HCT116 (cell line): ENCODE results near the gene WNT7B. TPM values are rescaled to one million over a fixed set of nuclear protein-coding genes. Genes with fewer than 3 reads are reported as not detected.

Experiments
- ATAC-seq: fragments of 200-7000 bp; cut with Tn5 transposase; 2 replicates; pipeline ENCODE4 v1.9.1; 2020; ENCODE audit warnings: mild to moderate bottlenecking, moderate library complexity
- BruUV-seq: library from RNA; stranded (reverse); fragments of 400-500 nt; replicated peaks from 2 replicates; lab custom pipeline; 2021; lab: Mats Ljungman, UMichigan
- CTCF ChIA-PET: fragments of 300-600 bp; sonication (Branson Sonifier 250); formaldehyde crosslinking; loops from one replicate; lab custom pipeline; 2021; ENCODE audit warnings: antibody characterized with exemption; lab: Charles Lee
- POLR2A ChIA-PET: fragments of 300-600, 350-600 bp; sonication (Branson Sonifier 250); formaldehyde crosslinking; loops from one replicate; lab custom pipeline; 2021; ENCODE audit warnings: antibody characterized with exemption; lab: Charles Lee
- RAD21 ChIA-PET, 2 experiments: fragments of 300-600 bp; sonication (Branson Sonifier 250); formaldehyde crosslinking; loops; one replicate each; lab custom pipeline; 2023; ENCODE audit warnings: low total read pairs in 2 of 2; ENCODE audit not compliant: uncharacterized antibody in 2 of 2, unreplicated experiment in 2 of 2, low non-redundant PET in 1 of 2; lab: Charles Lee
- DNase-seq: peaks from one replicate; pipeline ENCODE4 v3.0.0-alpha.2; 2010; ENCODE audit warnings: low read depth, low spot score
- H2AFZ ChIP-seq: fragments of 200-600 bp; shearing (Covaris generic), sonication (generic); 2 replicates; pipeline ENCODE4 v1.6.1; 2017; ENCODE audit warnings: low read depth, mixed run types, mixed read lengths, antibody characterized with exemption, low read length; ENCODE audit not compliant: poor library complexity, severe bottlenecking
- H3K27ac ChIP-seq: 2 replicates; pipeline ENCODE4 v1.5.1; 2012; ENCODE audit warnings: low read depth, low read length
- H3K27me3 ChIP-seq: fragments of 200-600 bp; sonication (generic); 2 replicates; pipeline ENCODE4 v1.6.1; 2016; ENCODE audit warnings: mixed run types, low read length, mixed read lengths; ENCODE audit not compliant: insufficient read depth
- H3K36me3 ChIP-seq, 2 experiments: fragments of 200-500 bp in 1 of 2; fragments of 200-600 bp in 1 of 2; sonication (Bioruptor generic) in 1 of 2; sonication (generic) in 1 of 2; 2 replicates each; pipeline versions ENCODE4 v1.5.1 to v1.6.1; 2014 to 2016; ENCODE audit warnings: low read length in 2 of 2, inconsistent platforms in 1 of 2, mixed read lengths in 1 of 2, mixed run types in 1 of 2; ENCODE audit not compliant: insufficient read depth in 2 of 2, control insufficient read depth in 1 of 2
- H3K4me1 ChIP-seq, 2 experiments: fragments of 200-600 bp in 1 of 2; sonication (generic) in 1 of 2; 2 replicates each; pipeline versions ENCODE4 v1.5.1 to v1.6.1; 2012 to 2017; ENCODE audit warnings: low read length in 2 of 2, inconsistent platforms in 1 of 2, mild to moderate bottlenecking in 1 of 2, mixed read lengths in 1 of 2, mixed run types in 1 of 2, moderate library complexity in 1 of 2; ENCODE audit not compliant: insufficient read depth in 2 of 2, control insufficient read depth in 1 of 2
- H3K4me2 ChIP-seq: fragments of 200-600 bp; sonication (generic); 2 replicates; pipeline ENCODE4 v1.6.1; 2017; ENCODE audit warnings: mixed run types, low read length, mixed read lengths
- H3K4me3 ChIP-seq, 2 experiments: fragments of 200-600 bp in 1 of 2; sonication (generic) in 1 of 2; replicated peaks in 1 of 2; 2 replicates each; pipeline ENCODE4 v1.5.1; 2011 to 2016; ENCODE audit warnings: low read length in 2 of 2, control low read depth in 1 of 2, low read depth in 1 of 2, mild to moderate bottlenecking in 1 of 2, mixed read lengths in 1 of 2, mixed run types in 1 of 2
- H3K79me2 ChIP-seq: fragments of 200-600 bp; sonication (generic); 2 replicates; pipeline ENCODE4 v1.6.1; 2017; ENCODE audit warnings: mild to moderate bottlenecking, mixed run types, low read length, moderate library complexity, mixed read lengths; ENCODE audit not compliant: insufficient read depth
- H3K9ac ChIP-seq: fragments of 200-600 bp; sonication (generic); 2 replicates; pipeline ENCODE4 v1.6.1; 2016; ENCODE audit warnings: low read length, mixed read lengths
- H3K9me2 ChIP-seq: fragments of 200-600 bp; sonication (generic), shearing (Covaris generic); 2 replicates; pipeline ENCODE4 v1.6.1; 2017; ENCODE audit warnings: mixed run types, mild to moderate bottlenecking, moderate library complexity; ENCODE audit not compliant: insufficient read depth
- H3K9me3 ChIP-seq, 2 experiments: fragments of 200-500 bp in 1 of 2; fragments of 200-600 bp in 1 of 2; sonication (Bioruptor generic) in 1 of 2; sonication (generic) in 1 of 2; 2 replicates each; pipeline ENCODE4 v1.6.1; 2014 to 2017; ENCODE audit warnings: low read length in 2 of 2, mixed read lengths in 2 of 2, inconsistent platforms in 1 of 2, low read depth in 1 of 2, mild to moderate bottlenecking in 1 of 2, mixed run types in 1 of 2, moderate library complexity in 1 of 2; ENCODE audit not compliant: control insufficient read depth in 1 of 2, insufficient read depth in 1 of 2
- H4K20me1 ChIP-seq: fragments of 200-600 bp; sonication (generic), shearing (Covaris generic); 2 replicates; pipeline ENCODE4 v1.6.1; 2017; ENCODE audit warnings: mixed run types, mild to moderate bottlenecking, moderate library complexity; ENCODE audit not compliant: insufficient read depth
- ATF3 ChIP-seq: IDR thresholded peaks from 2 replicates; pipeline ENCODE4 v1.6.1; 2012
- CEBPB ChIP-seq: IDR thresholded peaks from 2 replicates; pipeline ENCODE4 v1.6.1; 2012; ENCODE audit warnings: low read depth
- EGR1 ChIP-seq: IDR thresholded peaks from 2 replicates; pipeline ENCODE4 v1.6.1; 2012; ENCODE audit warnings: low read depth
- ELF1 ChIP-seq: IDR thresholded peaks from 2 replicates; pipeline ENCODE4 v1.6.1; 2012; ENCODE audit warnings: low read depth, borderline replicate concordance
- EZH2 ChIP-seq: fragments of 200-600 bp; sonication (generic); IDR thresholded peaks from 2 replicates; pipeline ENCODE4 v1.6.1; 2017; ENCODE audit warnings: antibody characterized with exemption, mixed run types
- EZH2phosphoT487 ChIP-seq: fragments of 200-600 bp; IDR thresholded peaks from 2 replicates; pipeline ENCODE4 v1.6.1; 2018; ENCODE audit warnings: antibody characterized with exemption, borderline replicate concordance
- JUND ChIP-seq: IDR thresholded peaks from 2 replicates; pipeline ENCODE4 v1.6.1; 2012
- POLR2A ChIP-seq: IDR thresholded peaks from 2 replicates; pipeline ENCODE4 v1.7.0; 2011; ENCODE audit warnings: borderline replicate concordance; ENCODE audit not compliant: insufficient read depth, insufficient read length; ENCODE audit errors: extremely low read depth
- POLR2AphosphoS5 ChIP-seq: IDR thresholded peaks from 2 replicates; pipeline ENCODE4 v1.6.1; 2011; ENCODE audit warnings: mild to moderate bottlenecking, low read depth, low read length, moderate library complexity
- RAD21 ChIP-seq: IDR thresholded peaks from 2 replicates; pipeline ENCODE4 v1.6.1; 2012; ENCODE audit warnings: low read depth, mild to moderate bottlenecking
- SIN3A ChIP-seq: IDR thresholded peaks from 2 replicates; pipeline ENCODE4 v1.6.1; 2012; ENCODE audit warnings: low read depth
- SP1 ChIP-seq: IDR thresholded peaks from 2 replicates; pipeline ENCODE4 v1.6.1; 2012; ENCODE audit warnings: low read depth
- TCF7L2 ChIP-seq: IDR thresholded peaks from 2 replicates; pipeline ENCODE4 v1.7.0; 2011; ENCODE audit warnings: borderline replicate concordance, inconsistent platforms; ENCODE audit not compliant: insufficient read depth, insufficient read length; ENCODE audit errors: extremely low read depth
- YY1 ChIP-seq: IDR thresholded peaks from 2 replicates; pipeline ENCODE4 v1.6.1; 2011; ENCODE audit warnings: low read length, low read depth, moderate library complexity, mild to moderate bottlenecking; ENCODE audit not compliant: insufficient replicate concordance; ENCODE audit errors: extremely low read depth
- ZFX ChIP-seq: fragments of 450-650 bp; IDR thresholded peaks from 2 replicates; pipeline ENCODE4 v1.6.1; 2017
- ZNF274 ChIP-seq: fragments of 200-500 bp; sonication (Bioruptor generic); IDR thresholded peaks from 2 replicates; pipeline ENCODE4 v1.6.1; 2014; ENCODE audit warnings: mild to moderate bottlenecking, low read depth, low read length, inconsistent platforms
- intact Hi-C: fragments of 100-400 bp; cut with micrococcal nuclease; formaldehyde crosslinking; loops from 2 replicates; pipeline ENCODE4 v1.10.0; 2022
- total RNA-seq: library from RNA; stranded (reverse); gene quantifications from one replicate; pipeline ENCODE4 v1.2.1, GENCODE V29; 2021; ENCODE audit not compliant: unreplicated experiment
- TF ChIP-seq, protein P1 (sequence below): IDR thresholded peaks from 2 replicates; pipeline ENCODE4 v1.6.1; 2012
- TF ChIP-seq, protein P2 (sequence below): IDR thresholded peaks from 2 replicates; pipeline ENCODE4 v1.6.1; 2012; ENCODE audit warnings: low read depth
- TF ChIP-seq, protein P3 (sequence below), 3 experiments: fragments of 200-600 bp in 1 of 3; sonication (generic) in 1 of 3; IDR thresholded peaks in 2 of 3; conservative IDR thresholded peaks in 1 of 3; 2 replicates each; pipeline ENCODE4 v1.5.1; 2012 to 2017; ENCODE audit warnings: low read depth in 2 of 3, low read length in 2 of 3, antibody characterized with exemption in 1 of 3, borderline replicate concordance in 1 of 3, control low read depth in 1 of 3, mild to moderate bottlenecking in 1 of 3, mixed read lengths in 1 of 3, mixed run types in 1 of 3, moderate library complexity in 1 of 3; ENCODE audit not compliant: insufficient read depth in 1 of 3

WNT7B gene
- total RNA-seq, 1 experiment from 2014 or later: 10.5 TPM

DNA sequence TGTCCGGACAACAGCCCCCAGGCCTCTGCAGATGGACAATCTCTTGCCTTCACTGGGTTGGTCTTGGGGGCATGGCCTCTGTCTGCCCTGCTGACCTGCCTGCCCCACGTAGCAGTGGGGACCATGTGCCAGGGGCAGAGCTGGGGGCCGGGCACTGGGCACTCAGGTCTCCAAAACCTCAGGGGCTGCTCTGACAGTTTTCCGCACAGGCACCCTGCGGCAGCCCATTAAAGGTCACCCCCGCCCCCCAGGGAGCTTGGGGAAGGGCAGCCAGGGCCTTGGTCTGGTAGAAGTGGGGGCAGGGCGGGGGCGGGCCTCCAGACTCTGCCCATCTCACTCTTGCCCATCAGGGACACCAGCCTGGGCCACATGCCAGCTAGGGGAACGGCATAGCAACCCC, 49.9 kb downstream of the WNT7B start:
- ChIA-PET POLR2A (no interaction called here), RAD21 (no interaction called here)

More for the DNA sequence above, 49.9 kb downstream of the WNT7B start:
- intact Hi-C loops: no loop called here
- Histone ChIP-seq H4K20me1 (no peaks in the 10 kb centered on the region), H3K79me2 (no peaks in the 10 kb centered on the region), H3K4me3 (no peak overlapping the region), H3K27me3 (no peaks in the 10 kb centered on the region), H3K9ac (no peak overlapping the region), H3K4me1 (peaks cover 2 to 18% of the 10 kb centered on the region in 2 experiments; a peak in 3 of 4 replicates), H3K9me3 (no peaks in the 10 kb centered on the region), H3K27ac (no peak overlapping the region), H2AFZ (no peak overlapping the region), H3K36me3 (no peaks in the 10 kb centered on the region), H3K4me2 (no peak overlapping the region), H3K9me2 (no peaks in the 10 kb centered on the region)
- BruUV-seq: no TSS peak
- ATAC-seq (no peak), DNase-seq (no peak)
- TF ChIP-seq ZFX (no peak; the same call in 1 of the 2 replicates), EGR1 (no peak), JUND (no peak), EZH2 (no peak), ATF3 (no peak), POLR2A (no peak), TCF7L2 (no peak), POLR2AphosphoS5 (no peak), ZNF274 (no peak), CEBPB (no peak), SP1 (no peak), SIN3A (no peak), RAD21 (no peak), ELF1 (no peak), YY1 (no peak), EZH2phosphoT487 (no peak)
- TF ChIP-seq, protein P1, sequence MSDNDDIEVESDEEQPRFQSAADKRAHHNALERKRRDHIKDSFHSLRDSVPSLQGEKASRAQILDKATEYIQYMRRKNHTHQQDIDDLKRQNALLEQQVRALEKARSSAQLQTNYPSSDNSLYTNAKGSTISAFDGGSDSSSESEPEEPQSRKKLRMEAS: no peak
- TF ChIP-seq, protein P2, sequence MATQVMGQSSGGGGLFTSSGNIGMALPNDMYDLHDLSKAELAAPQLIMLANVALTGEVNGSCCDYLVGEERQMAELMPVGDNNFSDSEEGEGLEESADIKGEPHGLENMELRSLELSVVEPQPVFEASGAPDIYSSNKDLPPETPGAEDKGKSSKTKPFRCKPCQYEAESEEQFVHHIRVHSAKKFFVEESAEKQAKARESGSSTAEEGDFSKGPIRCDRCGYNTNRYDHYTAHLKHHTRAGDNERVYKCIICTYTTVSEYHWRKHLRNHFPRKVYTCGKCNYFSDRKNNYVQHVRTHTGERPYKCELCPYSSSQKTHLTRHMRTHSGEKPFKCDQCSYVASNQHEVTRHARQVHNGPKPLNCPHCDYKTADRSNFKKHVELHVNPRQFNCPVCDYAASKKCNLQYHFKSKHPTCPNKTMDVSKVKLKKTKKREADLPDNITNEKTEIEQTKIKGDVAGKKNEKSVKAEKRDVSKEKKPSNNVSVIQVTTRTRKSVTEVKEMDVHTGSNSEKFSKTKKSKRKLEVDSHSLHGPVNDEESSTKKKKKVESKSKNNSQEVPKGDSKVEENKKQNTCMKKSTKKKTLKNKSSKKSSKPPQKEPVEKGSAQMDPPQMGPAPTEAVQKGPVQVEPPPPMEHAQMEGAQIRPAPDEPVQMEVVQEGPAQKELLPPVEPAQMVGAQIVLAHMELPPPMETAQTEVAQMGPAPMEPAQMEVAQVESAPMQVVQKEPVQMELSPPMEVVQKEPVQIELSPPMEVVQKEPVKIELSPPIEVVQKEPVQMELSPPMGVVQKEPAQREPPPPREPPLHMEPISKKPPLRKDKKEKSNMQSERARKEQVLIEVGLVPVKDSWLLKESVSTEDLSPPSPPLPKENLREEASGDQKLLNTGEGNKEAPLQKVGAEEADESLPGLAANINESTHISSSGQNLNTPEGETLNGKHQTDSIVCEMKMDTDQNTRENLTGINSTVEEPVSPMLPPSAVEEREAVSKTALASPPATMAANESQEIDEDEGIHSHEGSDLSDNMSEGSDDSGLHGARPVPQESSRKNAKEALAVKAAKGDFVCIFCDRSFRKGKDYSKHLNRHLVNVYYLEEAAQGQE: no peak
- TF ChIP-seq, protein P3, sequence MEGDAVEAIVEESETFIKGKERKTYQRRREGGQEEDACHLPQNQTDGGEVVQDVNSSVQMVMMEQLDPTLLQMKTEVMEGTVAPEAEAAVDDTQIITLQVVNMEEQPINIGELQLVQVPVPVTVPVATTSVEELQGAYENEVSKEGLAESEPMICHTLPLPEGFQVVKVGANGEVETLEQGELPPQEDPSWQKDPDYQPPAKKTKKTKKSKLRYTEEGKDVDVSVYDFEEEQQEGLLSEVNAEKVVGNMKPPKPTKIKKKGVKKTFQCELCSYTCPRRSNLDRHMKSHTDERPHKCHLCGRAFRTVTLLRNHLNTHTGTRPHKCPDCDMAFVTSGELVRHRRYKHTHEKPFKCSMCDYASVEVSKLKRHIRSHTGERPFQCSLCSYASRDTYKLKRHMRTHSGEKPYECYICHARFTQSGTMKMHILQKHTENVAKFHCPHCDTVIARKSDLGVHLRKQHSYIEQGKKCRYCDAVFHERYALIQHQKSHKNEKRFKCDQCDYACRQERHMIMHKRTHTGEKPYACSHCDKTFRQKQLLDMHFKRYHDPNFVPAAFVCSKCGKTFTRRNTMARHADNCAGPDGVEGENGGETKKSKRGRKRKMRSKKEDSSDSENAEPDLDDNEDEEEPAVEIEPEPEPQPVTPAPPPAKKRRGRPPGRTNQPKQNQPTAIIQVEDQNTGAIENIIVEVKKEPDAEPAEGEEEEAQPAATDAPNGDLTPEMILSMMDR (IDR thresholded peaks at IDR 0.05 in 2 of 3, conservative IDR thresholded peaks at IDR 0.05 in 1 of 3; ENCODE audit: borderline replicate concordance in 1 of 3, insufficient read depth in 1 of 3, low read depth in 2 of 3, low read length in 2 of 3): no peak
- CTCF ChIA-PET: no interaction called here
